Epidermal melanocyte (primary cell): ENCODE data around the gene RAD9A.

Experiments used
- DNase-seq: peaks from one replicate; pipeline ENCODE4 v3.0.0; 2011; ENCODE audit warnings: low spot score; ENCODE audit not compliant: insufficient read length

The RAD9A gene

GRCh38 chr11:67373648-67374570 lies 17.9 kb upstream of the RAD9A start:
- peak; percentile 75 for DNase-seq

- no peak for DNase-seq
These were observed 17.1 kb upstream of the RAD9A start for GRCh38 chr11:67374571-67375281.

GRCh38 chr11:67375320-67376055 lies 16.3 kb upstream of the RAD9A start:
- no peak for DNase-seq

- no peak for DNase-seq
These were observed 15.5 kb upstream of the RAD9A start for GRCh38 chr11:67376063-67376820.

- no peak for DNase-seq
These were observed 14.6 kb upstream of the RAD9A start for GRCh38 chr11:67376873-67377808.

- DNase-seq: no peak
These were observed 13.2 kb upstream of the RAD9A start for GRCh38 chr11:67378544-67378943.

GRCh38 chr11:67379061-67380058 lies 12.4 kb upstream of the RAD9A start:
- DNase-seq: no peak

GRCh38 chr11:67381244-67381972 lies 10.4 kb upstream of the RAD9A start:
- no peak for DNase-seq

GRCh38 chr11:67382276-67383136 lies 9.3 kb upstream of the RAD9A start:
- peak; percentile 70 for DNase-seq

- DNase-seq: no peak
These were observed 6.9 kb upstream of the RAD9A start for GRCh38 chr11:67384851-67385366.

- DNase-seq: no peak
These were observed 4.7 kb upstream of the RAD9A start for GRCh38 chr11:67387069-67387468.

GRCh38 chr11:67387518-67387917 lies 4.3 kb upstream of the RAD9A start:
- no peak for DNase-seq

- DNase-seq: no peak
These were observed 2.3 kb upstream of the RAD9A start for GRCh38 chr11:67389477-67389876.

GRCh38 chr11:67390947-67391303 lies 861 bp upstream of the RAD9A start:
- no peak for DNase-seq

- no peak for DNase-seq
These were observed 463 bp downstream of the RAD9A start for GRCh38 chr11:67392183-67392715.

- no peak for DNase-seq
These were observed 1.7 kb downstream of the RAD9A start for GRCh38 chr11:67393437-67393836.

GRCh38 chr11:67393990-67394389 lies 2.2 kb downstream of the RAD9A start:
- no peak for DNase-seq
